DLD1 (cell line): Measurements from ENCODE around the gene MIR17HG.
"Not testable (repeated sequence)": the region's sequence is repeated elsewhere in the genome, so short reads cannot be mapped to it uniquely, and the experiment has no call there.

ENCODE experiments used
- in situ Hi-C: cut with HindIII; loops from 2 replicates; pipeline ENCODE4 v1.10.0; 2017; ENCODE audit warnings: low sequenced_read_pairs

Gene MIR17HG

DNA sequence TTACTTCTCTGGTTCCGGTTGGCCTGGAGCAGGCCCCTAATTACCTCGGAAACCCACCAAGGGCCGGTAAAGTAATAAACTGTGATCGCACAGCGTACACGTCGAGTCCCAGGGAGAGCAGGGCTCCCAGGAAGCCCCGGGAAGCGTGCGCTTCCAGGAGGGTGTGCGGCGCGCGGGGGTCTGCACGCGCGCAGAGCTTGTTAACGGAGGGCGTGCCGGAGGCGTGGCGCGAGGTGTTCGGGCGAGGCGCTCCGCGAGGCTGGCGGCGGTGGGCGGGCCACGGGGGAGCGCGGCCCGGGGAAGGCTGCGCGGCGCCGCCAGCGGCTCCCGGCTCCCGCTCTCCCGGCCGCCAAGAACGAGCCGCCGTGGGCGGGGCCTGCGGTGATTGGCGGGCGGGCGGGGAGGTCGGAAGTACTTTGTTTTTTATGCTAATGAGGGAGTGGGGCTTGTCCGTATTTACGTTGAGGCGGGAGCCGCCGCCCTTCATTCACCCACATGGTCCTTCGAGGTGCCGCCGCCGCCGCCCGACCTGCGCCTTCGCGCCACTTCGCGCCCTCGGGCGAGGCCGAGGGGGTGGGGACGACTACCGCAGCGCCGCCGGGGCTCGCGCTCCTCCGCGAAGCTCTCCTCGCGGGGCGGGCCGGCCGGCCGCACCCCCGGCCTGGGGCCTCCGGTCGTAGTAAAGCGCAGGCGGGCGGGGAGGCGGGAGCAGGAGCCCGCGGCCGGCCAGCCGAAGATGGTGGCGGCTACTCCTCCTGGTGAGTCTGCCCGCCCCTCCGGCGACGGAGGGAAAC is at the start of gene MIR17HG:
Gene MIR17HG (plus strand): TSS at position 486 of the 794 bp plus-strand sequence.
- in situ Hi-C loops = no loop called here

DNA sequence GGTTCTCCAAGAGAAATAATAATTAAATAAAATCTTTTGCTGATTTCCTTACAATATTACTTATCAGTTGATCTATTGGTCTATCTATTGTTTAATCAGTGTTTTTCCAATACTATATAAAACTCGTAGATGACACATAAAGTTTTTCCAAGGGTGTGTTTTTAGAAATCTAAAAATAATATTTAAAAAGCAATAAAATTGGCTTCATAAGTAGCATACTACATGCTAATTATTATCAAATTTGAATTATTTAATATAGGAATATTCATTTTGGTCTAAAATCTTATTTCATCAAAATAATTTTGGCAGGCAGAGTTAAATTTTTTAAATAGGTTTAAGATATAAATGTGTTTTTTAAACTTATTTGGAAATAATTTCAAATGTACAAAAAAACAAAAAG is 49.4 kb upstream of the MIR17HG start:
- in situ Hi-C loops = no loop called here

DNA sequence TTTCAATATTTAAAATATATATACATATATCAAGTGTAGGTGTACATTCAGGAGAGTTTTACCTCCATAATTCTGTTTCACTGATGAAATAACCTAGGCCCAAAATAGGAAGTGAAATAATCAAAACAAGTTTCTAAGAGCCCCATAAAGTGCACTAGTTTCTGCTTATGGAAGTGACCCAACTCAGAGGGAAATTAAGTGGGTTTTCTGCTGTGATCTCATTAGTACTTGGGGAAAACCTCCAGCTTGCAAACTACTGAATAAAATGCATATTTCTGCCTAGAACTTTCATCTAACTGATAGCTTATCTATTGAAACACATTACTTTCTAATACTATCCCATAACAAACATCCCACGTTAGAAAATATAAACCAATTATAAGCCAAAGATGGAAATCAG is 45.4 kb upstream of the MIR17HG start:
- in situ Hi-C loops = no loop called here

DNA sequence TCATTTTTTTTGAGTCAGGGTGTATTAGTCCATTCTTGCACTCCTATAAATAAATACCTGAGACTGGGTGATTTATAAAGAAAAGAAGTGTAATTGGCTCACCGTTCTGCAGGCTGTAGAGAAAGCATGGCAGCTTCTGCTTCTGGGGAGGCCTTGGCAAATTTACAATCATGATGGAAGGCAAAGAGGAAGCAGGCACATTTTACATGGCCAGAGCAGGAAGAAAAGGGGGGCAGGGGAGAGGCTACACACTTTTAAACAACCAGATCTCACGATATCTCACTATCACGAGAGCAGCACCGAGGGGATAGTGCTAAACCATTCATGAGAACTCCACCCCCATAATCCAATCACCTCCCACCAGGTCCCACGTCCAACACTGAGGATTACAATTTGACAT is 44.5 kb upstream of the MIR17HG start:
- in situ Hi-C loops = no loop called here

DNA sequence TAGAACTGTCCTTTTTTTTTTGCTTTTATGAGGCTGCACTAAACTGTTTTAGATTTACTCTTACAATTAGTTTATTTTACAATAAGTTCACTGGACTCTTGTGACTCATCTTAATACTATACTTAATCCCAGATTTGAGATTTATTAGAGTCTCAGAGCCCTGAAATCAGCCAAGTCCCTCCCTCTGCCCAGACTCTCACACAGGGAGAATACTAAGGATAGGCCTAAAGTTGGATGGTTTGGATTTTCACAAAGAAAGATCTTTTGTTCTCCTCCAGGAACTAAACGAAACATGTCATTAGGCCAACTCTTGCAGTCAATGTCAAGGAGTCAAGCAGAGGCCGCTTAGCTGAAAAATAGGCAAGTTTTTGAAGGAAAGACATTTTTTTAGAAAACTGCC is 42.7 kb upstream of the MIR17HG start:
- in situ Hi-C loops = no loop called here

DNA sequence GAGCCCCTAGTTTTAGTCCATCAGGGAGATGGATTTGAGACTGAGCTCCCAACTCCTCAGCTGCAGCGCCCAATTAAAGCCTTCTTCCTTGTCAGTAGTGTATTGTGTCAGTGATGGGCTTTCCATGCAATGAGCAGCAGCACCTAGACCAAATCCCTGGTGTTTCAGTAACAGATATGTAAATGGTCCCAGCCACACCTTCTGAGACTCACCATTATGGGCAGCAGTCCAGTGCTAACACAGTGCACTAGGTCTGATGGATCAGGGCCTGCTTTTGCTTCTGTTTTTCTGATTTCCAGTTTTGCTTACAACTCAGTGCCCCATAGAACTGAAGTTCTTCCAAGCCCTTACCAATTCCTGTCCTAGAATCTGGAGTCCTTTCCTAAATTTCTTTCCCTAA is 41.8 kb upstream of the MIR17HG start:
- in situ Hi-C loops = no loop called here

DNA sequence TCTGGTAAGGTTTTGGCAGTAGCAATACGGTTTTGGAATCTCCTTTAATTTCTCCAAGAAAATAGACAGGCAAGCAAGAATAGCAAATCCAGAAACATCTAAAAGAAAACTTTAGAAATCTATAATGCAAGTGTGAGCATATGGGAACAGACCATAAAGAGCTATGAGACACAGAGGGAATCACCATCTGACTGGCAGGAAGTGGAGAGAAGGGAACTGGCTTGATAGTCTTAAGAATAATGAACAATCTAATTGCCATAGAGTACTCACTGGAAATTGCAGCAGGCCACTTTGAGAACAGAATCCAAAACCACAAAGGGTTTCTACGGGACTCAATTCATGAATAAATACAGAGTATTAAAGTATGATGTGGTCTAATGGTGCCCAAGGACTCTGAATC is 39.6 kb upstream of the MIR17HG start:
- in situ Hi-C loops = no loop called here

DNA sequence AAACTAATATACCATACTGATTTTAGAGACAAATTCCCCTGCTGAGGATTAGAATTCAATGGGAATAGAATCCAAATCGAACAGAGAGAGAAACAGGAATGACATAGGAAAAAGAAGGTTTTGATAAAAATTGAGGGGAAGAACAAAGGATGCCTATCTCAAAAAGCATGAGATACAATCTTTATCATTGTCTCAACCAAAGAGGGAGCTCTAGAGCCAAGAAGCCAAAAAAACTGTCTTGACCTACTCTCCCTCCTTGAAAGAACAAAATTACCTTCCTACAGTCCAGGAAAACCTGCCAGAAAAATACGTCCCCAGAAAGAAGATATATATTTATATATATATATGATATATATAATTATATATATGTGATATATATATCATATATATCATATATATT is 39.2 kb upstream of the MIR17HG start:
- in situ Hi-C loops = no loop called here

DNA sequence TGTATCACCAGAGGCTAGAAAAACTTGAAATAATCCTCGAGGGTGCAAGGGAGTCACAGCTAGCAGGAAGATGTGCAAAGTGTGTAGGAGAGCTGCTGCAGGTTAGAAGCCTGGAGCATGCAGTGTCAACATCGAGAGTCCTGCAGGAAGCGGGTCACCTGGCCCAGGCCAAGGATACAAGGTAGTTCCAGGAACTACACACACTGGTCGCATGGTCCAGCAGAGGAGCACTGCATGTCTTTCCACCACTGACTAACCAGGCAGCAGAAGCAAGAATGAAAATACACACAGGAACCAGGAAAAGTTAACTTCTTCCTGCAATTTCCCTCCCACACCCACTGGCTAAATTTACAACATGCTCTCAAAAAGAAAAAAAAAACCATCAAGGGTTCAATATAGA is 36.0 kb upstream of the MIR17HG start:
- in situ Hi-C loops = no loop called here

DNA sequence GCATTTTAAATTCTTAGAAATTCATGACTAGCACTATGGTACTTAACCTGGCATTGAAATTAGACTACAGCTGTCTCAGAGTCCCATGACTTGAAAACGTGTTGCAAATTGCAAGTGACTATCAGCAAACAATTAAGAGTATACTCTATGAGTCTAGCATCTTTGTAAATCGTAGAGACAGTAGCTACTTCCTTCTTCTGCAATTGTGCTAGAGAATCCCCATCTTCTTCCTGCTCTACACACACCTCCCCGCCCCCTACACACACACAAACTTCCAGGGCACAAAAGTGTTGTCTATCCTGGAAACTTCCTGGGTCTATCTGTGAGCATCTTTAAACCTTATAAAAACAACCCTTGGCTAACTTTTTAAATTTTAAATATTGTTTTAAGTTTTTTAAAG is 35.2 kb upstream of the MIR17HG start:
- in situ Hi-C loops = no loop called here

DNA sequence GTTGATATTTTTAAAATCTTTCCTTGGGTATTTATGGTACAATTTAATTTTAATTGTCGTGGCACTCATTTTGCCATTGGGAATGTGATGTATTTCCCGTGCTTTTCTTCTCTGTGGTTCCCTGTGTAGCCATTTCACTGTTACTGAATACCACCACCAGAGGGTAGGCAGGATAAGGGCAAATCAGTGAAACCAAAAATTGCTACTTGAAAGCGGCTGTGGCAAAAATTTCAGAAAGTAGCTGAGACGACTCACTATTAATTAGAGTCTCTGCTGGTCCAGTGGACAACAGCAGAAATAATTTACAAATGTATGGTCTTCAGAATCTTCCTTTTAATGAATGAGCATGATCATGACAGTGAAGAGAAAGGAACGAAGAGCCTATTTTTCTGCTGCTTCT is 34.4 kb upstream of the MIR17HG start:
- in situ Hi-C loops = no loop called here

DNA sequence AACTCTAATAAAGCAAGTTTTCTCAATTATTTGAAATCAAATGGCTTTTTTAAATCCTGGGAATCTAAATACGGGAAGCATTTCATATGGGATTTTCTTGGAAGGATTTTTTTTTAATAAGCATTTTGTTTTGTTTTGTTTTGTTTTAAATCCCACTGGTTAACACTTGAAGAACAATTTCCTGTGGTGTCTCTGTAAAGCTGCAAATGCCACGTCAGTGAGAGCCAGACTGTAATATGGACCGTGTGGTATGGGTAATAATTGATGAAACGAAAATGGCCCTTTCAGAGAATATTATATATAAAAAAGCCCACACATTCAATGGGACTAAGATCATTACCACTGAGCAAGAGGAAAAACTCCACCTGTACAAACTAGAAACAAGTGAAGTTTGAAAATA is 33.9 kb upstream of the MIR17HG start:
- in situ Hi-C loops = no loop called here

DNA sequence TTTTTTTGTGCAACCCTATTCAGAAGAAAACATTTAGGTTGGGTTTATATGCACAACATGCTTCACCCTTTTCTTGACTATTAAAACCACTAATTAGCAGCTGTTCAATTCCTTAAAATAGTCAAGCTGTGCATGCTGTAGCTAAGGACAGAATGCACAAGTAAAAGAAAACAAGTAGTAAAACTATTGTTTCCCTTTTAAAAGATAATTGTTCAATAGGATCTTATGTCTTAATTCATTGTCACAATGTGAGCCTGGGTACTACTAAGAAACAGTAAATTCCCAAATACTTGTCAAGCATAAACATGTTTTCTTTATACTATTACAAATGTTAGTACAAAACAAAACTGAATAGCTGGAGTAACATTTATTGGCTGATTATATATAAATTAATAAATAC is 32.6 kb upstream of the MIR17HG start:
- in situ Hi-C loops = no loop called here

DNA sequence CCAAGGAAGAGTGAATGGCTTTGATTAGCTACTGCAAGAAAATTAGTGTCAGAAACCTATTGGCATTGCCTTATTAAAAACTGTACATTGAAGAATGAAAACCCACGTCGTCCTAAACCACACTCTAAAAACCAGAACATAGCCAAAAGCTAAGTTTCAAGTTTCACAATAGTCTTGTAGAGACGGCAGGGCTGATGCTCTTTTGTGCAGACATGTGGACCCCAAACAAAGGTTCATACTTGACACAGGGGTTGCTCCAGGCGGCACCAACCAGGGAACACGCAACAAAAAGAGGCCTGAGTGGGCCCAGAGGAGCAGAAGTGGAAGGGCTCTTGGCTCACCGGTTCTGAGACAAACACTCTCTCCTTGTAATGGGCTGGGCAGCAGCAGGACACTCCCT is 28.6 kb upstream of the MIR17HG start:
- in situ Hi-C loops = no loop called here

DNA sequence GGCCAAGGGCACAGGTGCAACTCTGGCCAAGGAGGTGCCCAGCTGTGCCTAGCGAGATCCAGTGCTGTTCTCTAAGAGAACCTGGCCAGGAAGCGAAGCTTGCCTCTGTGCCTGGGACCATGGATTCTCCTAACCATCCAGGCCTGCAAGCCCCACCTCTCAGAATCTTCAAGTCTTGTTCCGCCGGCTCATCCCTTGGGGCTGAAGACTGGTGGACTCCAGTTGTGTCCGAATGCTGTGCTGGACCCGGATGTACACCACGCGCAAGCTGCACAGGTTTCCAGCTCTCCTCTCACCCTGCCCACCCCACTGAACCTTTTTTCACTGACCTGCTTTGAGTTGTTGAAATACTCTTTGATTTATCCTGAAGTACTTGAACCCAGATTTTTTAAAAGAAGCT is 27.5 kb upstream of the MIR17HG start:
- in situ Hi-C loops = no loop called here

DNA sequence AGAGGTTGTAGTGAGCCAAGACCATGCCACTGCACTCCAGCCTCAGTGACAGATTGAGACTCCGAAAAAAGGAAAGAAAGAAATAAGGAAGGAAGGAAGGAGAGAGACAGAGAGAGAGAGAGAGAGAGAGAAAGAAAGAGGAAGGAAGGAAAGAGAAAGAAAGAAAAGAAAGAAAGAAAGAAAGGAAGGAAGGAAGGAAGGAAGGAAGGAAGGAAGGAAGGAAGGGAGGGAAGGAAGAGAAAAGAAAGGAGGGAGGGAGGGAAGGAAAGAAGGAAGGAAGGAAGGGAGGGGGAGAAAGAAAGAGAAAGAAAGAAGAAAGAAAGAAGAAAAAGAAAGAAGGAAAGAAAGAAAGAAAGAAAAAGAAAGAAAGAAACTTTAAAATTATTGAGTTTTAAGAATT is 26.5 kb upstream of the MIR17HG start:
- in situ Hi-C loops = not testable (repeated sequence)

DNA sequence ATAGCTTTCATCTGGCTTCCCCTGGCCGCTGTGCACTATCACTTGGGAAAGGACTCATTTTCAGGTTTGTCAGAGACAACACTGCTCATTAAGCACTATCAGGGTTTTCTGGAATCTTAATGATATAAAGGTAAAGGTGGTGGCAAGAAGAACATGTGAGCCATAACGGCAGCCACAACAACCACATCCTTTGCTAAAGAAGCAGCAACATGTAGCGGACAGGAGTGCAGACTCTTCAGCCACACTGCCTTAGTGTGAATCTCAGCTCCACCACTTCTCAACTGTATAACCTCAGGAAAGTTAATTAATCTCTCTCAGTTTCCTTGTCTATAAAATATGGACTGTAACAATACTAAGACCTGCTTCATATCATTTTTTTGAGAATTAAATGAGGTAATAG is 24.1 kb upstream of the MIR17HG start:
- in situ Hi-C loops = no loop called here

DNA sequence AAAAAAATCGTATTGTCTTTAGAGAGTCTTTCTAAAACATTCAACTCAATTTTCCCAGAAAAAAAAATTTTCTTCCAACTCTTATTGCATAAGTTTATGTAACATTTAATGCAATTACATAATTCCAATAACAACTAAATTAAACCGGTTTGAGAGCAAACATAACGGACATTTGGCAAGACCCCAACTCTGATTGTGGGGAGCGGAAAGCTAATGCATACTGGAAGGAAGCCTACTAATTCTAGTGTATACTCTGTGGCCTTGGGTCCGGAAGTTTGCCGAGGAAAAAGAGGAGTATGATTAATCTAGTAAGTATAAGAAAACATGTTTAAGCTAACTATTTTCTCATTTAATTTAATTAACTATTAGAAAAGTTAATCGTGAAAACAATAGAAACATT is 21.3 kb upstream of the MIR17HG start:
- in situ Hi-C loops = no loop called here

DNA sequence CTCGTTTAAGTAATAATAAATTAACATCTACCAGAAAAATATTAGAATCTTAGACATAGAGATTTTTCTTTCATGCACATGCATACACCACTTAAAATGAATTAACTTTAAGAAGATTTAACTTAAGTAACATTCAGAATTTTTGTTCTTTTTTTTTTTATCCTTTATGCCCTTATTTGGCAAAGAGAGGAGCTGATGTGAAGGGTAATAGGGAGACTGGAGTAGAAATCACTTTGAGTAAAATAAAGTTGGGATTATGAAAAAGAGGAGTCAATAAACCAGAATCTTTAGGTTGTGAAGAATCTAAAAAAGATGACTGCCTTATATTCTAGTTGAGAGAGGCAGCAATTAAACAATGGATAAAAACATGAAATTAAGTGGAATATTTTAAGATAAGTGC is 18.8 kb upstream of the MIR17HG start:
- in situ Hi-C loops = no loop called here

DNA sequence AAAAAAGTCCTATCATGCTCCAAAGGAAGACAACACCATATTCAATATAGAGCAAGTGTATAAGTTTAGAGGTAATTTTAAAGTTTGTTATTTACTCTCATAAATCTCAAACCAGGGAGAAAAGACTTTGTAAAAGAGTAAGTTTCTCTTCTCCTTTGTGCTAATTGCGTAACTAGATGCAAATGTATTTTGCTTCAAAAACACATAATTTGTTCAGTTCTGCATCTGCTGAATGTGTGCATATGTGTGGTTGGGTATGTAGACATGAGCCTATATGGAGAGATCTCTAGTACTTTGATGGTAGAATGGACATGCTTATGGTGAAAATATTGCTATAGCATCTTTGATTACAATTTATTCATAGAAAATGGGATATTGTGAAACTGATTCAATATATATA is 17.8 kb upstream of the MIR17HG start:
- in situ Hi-C loops = no loop called here

DNA sequence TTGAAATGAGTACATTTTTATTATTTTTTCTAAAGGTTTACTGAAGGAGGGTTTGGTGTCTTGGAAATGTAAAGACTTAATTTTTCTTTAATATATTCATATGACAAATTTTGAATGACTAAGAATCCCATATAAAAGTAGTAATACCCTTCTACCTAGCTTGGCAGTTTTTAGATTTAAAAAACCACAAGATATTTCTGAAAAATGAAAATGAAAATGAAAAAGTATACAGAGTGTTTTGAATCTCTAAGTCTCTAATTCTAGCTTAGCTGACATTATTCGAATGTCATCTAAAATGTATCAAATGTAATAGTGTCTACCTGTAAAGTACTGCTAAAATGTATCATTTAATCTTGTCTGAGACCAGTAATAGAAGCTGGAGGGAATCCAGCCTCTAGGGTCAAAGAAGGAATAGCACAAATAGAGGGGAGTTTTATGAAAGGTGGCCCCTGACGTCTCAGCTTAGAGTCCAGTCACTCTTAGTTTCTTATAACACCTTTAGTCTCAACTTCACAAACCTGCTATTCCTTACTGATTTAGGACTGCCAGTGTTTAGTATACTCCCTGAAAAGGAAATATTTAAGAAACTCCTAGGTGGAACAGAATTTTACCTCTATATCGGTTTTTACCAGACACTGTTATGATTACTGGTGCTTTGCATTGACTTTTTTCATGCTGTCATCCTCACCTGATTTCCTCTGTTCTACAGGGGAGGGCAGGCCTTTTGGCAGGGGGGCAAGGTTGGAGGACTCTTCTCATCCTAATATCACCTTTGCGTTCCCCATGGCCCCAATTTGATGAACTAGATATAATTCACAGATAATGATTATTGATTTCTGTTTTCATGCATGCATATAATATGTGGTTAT is 16.2 kb upstream of the MIR17HG start:
- in situ Hi-C loops = no loop called here

DNA sequence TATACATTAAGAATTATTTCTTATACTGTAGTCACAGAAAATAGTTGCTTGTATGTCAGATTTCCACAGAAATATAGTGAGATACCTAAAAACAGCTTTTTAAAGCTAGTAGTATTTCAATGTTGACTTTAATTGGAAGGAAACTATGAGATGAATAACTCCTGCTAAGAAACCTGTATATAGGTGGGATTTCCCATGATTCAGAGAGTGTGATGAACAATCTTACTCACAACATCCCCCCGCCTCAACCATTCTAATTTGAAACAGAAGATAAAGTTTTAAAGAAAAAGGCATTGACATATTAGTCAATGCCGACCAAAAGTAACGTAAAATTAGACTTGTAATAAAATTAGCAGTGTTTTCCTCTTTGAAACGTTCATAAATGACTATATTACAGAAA is 1.4 kb upstream of the MIR17HG start:
- in situ Hi-C loops = no loop called here
